GM19397 (cell line): ENCODE measurements around the gene SCAI.

ENCODE experiments used
- ATAC-seq: cut with Tn5 transposase; IDR thresholded peaks from one replicate; pipeline ENCODE4 v1.9.1; 2021; ENCODE audit warnings: mild to moderate bottlenecking, moderate library complexity; ENCODE audit not compliant: unreplicated experiment

Gene SCAI

DNA sequence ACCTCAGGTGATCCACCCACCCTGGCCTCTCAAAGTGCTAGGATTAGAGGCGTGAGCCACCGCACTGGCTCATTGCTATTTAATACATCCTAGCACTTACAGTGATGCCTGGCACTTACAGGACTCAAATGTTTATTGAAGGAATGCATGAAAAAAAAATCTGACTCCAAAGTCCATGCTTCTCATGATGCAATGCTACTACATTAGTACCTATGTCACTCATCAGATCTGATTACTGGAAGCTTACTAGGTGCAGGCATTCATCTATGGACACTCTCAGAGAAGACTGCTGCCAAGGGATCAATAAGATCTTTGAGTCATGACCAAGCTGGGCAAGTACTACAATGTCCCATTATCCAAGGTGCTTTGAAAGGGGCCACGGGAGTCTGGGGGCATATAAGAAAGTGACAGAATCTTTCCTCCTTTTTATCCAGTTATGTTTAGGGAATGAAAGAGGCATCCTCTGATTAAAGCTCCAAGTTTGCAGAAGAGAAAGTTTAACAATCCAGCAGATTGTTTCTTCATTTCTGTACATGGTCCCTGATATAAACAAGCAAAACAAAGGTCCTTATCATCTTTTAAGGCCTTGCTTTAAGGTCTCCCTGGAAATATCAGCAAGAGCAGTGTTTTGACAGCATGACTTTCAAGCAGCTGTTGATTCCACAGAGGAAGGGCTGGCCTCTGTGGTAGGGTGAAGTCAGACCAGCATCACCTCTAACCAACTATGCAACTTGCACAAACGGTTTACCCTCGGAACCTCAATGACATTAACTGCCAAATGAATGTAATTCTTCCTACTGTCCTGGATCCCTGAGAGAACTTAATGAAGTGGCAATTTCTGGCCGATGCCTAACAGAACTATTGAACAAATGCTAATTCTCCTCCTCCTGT, 245.5 kb downstream of the SCAI start:
- no peak for ATAC-seq

DNA sequence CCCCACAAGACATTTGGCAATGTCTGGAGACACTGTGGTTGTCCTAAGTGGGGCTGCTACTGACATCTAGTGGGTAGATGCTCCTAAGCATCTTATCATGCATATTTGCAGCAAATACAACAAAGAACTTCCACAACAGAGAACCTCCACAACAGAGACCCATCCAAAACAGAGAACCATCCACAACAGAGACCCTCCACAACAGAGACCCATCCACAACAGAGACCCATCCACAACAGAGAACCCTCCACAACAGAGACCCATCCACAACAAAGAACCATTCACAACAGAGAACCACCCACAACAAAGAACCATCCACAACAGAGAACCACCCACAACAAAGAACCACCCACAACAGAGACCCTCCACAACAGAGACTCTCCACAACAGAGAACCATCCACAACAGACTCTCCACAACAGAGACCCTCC, 248.6 kb downstream of the SCAI start:
- no peak for ATAC-seq

DNA sequence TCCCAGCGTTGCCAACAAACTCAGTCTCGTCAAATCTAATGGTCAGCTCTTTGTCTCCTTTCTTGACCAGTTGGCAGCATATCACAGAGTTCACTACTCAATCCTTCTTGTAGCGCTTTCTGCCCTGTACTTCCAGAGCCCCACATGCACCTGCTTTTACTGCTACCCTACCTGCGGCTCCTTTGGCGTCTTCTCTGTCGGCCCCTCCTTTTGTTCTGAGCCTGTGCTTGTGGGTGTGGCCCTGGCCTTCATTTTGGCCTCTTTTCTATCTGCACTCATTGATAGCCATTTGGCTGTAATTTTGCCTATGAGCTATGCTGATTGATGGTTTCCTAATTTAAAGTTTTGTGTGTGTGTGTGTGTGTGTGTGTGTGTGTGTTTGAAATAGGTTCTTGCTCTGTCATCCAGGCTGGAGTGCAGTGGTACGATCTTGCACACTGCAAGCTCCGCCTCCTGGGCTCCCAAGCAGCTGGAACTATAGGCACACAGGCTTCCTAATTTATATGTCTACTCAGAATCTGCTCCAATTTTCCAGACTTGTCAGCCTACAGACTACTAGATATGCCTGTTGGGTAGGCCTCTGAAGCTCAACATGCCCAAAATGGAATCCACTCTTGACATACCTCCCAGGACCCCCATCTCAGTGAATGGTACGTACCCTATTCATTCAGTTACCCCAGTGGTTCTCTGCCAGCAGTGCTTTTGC, 249.1 kb downstream of the SCAI start:
- ATAC-seq, result no peak
